ENCODE measurements around the gene C9orf57. TPM values are rescaled to one million over a fixed set of nuclear protein-coding genes. Genes with fewer than 3 reads are reported as not detected.

The C9orf57 gene
- total and polyA plus RNA-seq, 2 of the 8 experiments (the other 6 are each of a cell fraction or from before 2014, with no cell fraction given), result not detected

- TF ChIP-seq CTCF (IDR thresholded peaks at IDR 0.05; ENCODE audit: control extremely low read depth in 1 of 3, insufficient read depth in 1 of 3, low read depth in 1 of 3, low read length in 3 of 3) (no peak), CEBPB (IDR thresholded peaks at IDR 0.05; ENCODE audit: low read depth, low read length) (no peak), ATF3 (IDR thresholded peaks at IDR 0.05; ENCODE audit: insufficient read depth, low read depth, low read length) (no peak), MAFK (IDR thresholded peaks at IDR 0.05; ENCODE audit: low read depth, low read length) (no peak), FOSL1 (IDR thresholded peaks at IDR 0.05; ENCODE audit: insufficient read depth, low read depth, low read length) (no peak)
Measured at GRCh38 chr9:72060513-72060912, at the start of gene C9orf57 (continued).

Data from H1 (cell line).